Esophagus squamous epithelium (tissue), 5 donors: ENCODE results near the gene UBE2J2. TPM values are rescaled to one million over a fixed set of nuclear protein-coding genes. Genes with fewer than 3 reads are reported as not detected.

Experiments
- DNase-seq: peaks from one replicate; lab custom pipeline; 2025; lab: John Stamatoyannopoulos, UW
- H3K27ac ChIP-seq, 4 donors: fragments of 200-600 bp; sonication (generic); one replicate each; pipeline ENCODE4 v1.5.1; 2016 to 2019; ENCODE audit warnings: mild to moderate bottlenecking in 1 of 4
- H3K27me3 ChIP-seq, 4 donors: fragments of 200-600 bp; sonication (generic); 1 replicate in 3 of 4; 2 replicates in 1 of 4; pipeline versions ENCODE4 v1.5.1 to v1.6.0; 2017 to 2021; ENCODE audit warnings: antibody characterized with exemption in 1 of 4
- H3K36me3 ChIP-seq, 3 donors: fragments of 200-600 bp; sonication (generic); one replicate each; pipeline ENCODE4 v1.5.1; 2016 to 2019
- H3K4me1 ChIP-seq, 3 donors: fragments of 200-600 bp; sonication (generic); one replicate each; pipeline ENCODE4 v1.5.1; 2017 to 2019
- H3K4me3 ChIP-seq, 4 donors: fragments of 200-600 bp; sonication (generic); 1 replicate in 3 of 4; 2 replicates in 1 of 4; pipeline ENCODE4 v1.5.1; 2016 to 2019; ENCODE audit warnings: mild to moderate bottlenecking in 2 of 4, moderate library complexity in 1 of 4
- H3K9me3 ChIP-seq, 3 donors: fragments of 200-600 bp; sonication (generic); one replicate each; pipeline ENCODE4 v1.5.1; 2016 to 2019
- CTCF ChIP-seq, 6 experiments: fragments of 450-650 bp in 4 of 6; fragments of 200-600 bp in 2 of 6; sonication (generic) in 2 of 6; IDR thresholded peaks; one replicate each; pipeline ENCODE4 v1.5.1; 2016 to 2019; ENCODE audit warnings: antibody characterized with exemption in 6 of 6, mild to moderate bottlenecking in 4 of 6, moderate library complexity in 4 of 6
- POLR2A ChIP-seq, 4 donors: fragments of 450-650 bp; IDR thresholded peaks; one replicate each; pipeline ENCODE4 v1.6.1; 2017; ENCODE audit warnings: antibody characterized with exemption in 4 of 4, mild to moderate bottlenecking in 4 of 4, moderate library complexity in 3 of 4
- WGBS, 2 donors: methylation state at CpG; one replicate each; pipeline ENCODE4 v1.1.5; 2018; 5-methylcytosine and 5-hydroxymethylcytosine counted together
- intact Hi-C: fragments of 100-400 bp; cut with DNase I; formaldehyde crosslinking; loops from one replicate; pipeline ENCODE4 v1.15.0; 2022
- total RNA-seq, 4 donors: library from RNA; depleted of rRNA; stranded (reverse); fragments of >200 nt; gene quantifications; one replicate each; pipeline ENCODE4 v1.1.0, GENCODE V29; 2016
- donor health status: DM: yes; HTN: yes; CAD: no.

The UBE2J2 gene
- total RNA-seq, 4 donors from 2014 or later, result 32.6 to 54.3 (median 42.5) TPM

GRCh38 chr1:1213345-1214265 is 60.0 kb downstream of the UBE2J2 start, which contains the start of gene TNFRSF4:
Gene TNFRSF4 (minus strand): TSS chr1:1214153. CDS start chr1:1214127, 26 bp downstream.
- no peak for TF ChIP-seq POLR2A (IDR thresholded peaks at IDR 0.05)
- no peak for TF ChIP-seq CTCF (IDR thresholded peaks at IDR 0.05)
- no peaks in the 10 kb centered on the region for H3K9me3 ChIP-seq
- WGBS, 2 donors, result 40 to 45% methylated on average over 1 to 4 of the region's 56 CpGs
- H3K27ac ChIP-seq, result peak within 1 kb of the TSS in 2 of 4 donors; percentile 47 to 68
- H3K4me1 ChIP-seq, result peaks cover 11 to 59% (median 19%) of the 10 kb centered on the region in 3 donors
- peak within 1 kb of the TSS in 3 of 4 donors; percentile 19 to 57 (median 38) for H3K4me3 ChIP-seq
- no peak for DNase-seq
- peaks cover 0 to 21% (median 0%) of the 10 kb centered on the region in 4 donors for H3K27me3 ChIP-seq
- peaks cover 12 to 31% (median 12%) of the 10 kb centered on the region in 3 donors for H3K36me3 ChIP-seq
- intact Hi-C loops, result no loop called here

DNA sequence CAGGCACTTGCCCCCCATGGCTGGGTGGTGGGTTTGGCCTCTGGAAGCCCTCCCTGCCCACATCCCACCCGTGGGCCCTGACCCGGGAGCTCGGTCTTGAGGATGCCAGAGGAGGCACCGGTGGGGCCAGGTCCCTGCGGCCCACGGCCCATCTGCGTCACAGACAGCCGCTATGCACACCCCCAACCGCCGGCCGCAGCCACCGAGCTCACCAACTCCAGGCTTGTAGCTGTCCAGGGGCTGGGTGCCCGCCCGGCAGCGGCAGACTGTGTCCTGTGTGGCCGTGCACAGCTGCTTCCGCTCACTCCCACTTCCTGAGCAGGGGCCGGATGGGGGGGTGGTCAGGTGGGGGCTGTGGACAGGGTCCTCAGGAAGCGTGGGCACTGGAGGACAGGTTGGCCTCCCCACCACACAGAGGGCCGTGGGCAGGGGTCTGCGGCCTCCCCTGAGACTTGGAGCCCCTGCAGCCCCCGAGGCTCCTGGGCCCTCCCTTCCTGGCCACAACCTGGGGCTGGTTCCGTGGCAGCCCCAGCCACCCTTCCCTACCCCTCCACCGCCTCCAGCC is 60.8 kb downstream of the UBE2J2 start:
- Histone ChIP-seq H3K4me3 (peak overlapping the region in 3 of 4 donors; percentile 19 to 57 (median 38)), H3K9me3 (no peaks in the 10 kb centered on the region), H3K4me1 (peaks cover 18 to 59% (median 26%) of the 10 kb centered on the region in 3 donors), H3K27me3 (peaks cover 0 to 28% (median 0%) of the 10 kb centered on the region in 4 donors), H3K36me3 (peaks cover 4 to 24% (median 12%) of the 10 kb centered on the region in 3 donors), H3K27ac (peak overlapping the region in 3 of 4 donors; percentile 3 to 68 (median 47))
- WGBS, 2 donors, result 62% methylated on average over 7 of the region's 24 CpGs; no CpG with 5 or more reads in 1 of the 2 donors
- TF ChIP-seq POLR2A (IDR thresholded peaks at IDR 0.05), result no peak
- TF ChIP-seq CTCF (IDR thresholded peaks at IDR 0.05), result no peak
- intact Hi-C loops, result no loop called here
- no peak for DNase-seq

GRCh38 chr1:1211541-1212441 is 61.9 kb downstream of the UBE2J2 start:
- TF ChIP-seq CTCF (IDR thresholded peaks at IDR 0.05) (no peak), POLR2A (IDR thresholded peaks at IDR 0.05) (no peak)
- no peak for DNase-seq
- Histone ChIP-seq H3K27me3 (peaks cover 0 to 39% (median 0%) of the 10 kb centered on the region in 4 donors), H3K9me3 (no peaks in the 10 kb centered on the region), H3K4me3 (peak overlapping the region in 2 of 4 donors; percentile 38 to 57), H3K27ac (peak overlapping the region in 2 of 4 donors; percentile 47 to 68), H3K36me3 (peaks cover 2 to 13% (median 7%) of the 10 kb centered on the region in 3 donors), H3K4me1 (peaks cover 23 to 65% (median 33%) of the 10 kb centered on the region in 3 donors)
- intact Hi-C loops, result no loop called here
- 94% methylated on average over 3 of the region's 28 CpGs; no CpG with 5 or more reads in 1 of the 2 donors for whole genome bisulfite sequencing, 2 donors

DNA sequence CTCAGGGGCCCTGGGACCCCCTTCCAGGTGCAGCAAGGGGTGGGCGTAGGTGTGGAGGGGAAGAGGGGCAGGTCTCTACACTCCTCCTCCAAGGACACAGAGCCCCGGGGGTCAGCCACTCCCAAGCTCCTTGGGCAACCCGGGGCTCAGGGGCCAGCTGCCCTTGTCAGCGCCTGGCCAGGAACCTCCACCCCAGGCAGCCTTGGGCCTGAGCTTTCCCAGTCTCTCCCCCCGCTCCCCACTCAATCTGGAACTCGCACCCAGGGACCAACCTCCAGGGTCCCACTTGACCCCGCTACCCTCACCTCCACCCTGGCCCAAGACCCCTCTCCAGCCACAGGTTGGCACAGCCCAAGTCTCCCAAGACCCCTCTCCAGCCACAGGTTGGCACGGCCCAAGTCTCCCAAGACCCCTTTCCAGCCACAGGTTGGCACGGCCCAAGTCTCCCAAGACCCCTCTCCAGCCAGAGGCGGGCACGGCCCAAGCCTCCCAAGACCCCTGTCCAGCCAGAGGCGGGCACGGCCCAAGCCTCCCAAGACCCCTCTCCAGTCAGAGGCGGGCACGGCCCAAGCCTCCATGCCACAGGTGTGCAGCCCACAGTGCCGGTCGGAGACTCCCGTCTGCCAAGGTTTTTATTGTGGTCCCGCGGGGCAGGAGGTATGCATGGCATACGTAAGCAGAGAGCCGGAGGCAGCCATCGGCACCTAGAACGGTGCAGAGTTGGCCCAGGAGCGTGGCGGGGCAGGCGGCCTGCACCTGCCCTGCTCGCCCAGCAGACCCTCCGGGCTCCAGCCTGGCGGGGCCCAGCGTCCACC is 62.7 kb downstream of the UBE2J2 start:
- peaks cover 32 to 73% (median 42%) of the 10 kb centered on the region in 3 donors for H3K4me1 ChIP-seq
- no peak for DNase-seq
- no peak overlapping the region for H3K4me3 ChIP-seq

More for the DNA sequence above, 62.7 kb downstream of the UBE2J2 start:
- Histone ChIP-seq H3K27me3 (peaks cover 0 to 48% (median 0%) of the 10 kb centered on the region in 4 donors), H3K9me3 (no peaks in the 10 kb centered on the region), H3K27ac (no peak overlapping the region), H3K36me3 (peaks cover 0 to 5% (median 0%) of the 10 kb centered on the region in 3 donors)
- 88 to 97% methylated on average over 8 to 10 of the region's 31 CpGs for WGBS, 2 donors
- no peak for TF ChIP-seq POLR2A (IDR thresholded peaks at IDR 0.05)
- TF ChIP-seq CTCF (IDR thresholded peaks at IDR 0.05), result no peak
- intact Hi-C loops, result no loop called here
